Renal cortical epithelial cell (primary cell): ENCODE results near the gene DAPK1. TPM values are rescaled to one million over a fixed set of nuclear protein-coding genes. Genes with fewer than 3 reads are reported as not detected.

Experiments
- DNase-seq: peaks from one replicate; pipeline ENCODE4 v3.0.0-alpha.2; 2011; ENCODE audit warnings: low read depth
- total RNA-seq: library from RNA; depleted of rRNA; stranded (reverse); fragments of >200 nt; gene quantifications from 2 replicates; pipeline ENCODE4 v1.2.3, GENCODE V29; 2014

The DAPK1 gene
- total RNA-seq, 1 donor from 2014 or later, result 263 TPM

- DNase-seq, result no peak
These were observed 146.3 kb downstream of the DAPK1 start for GRCh38 chr9:87643778-87644570.

- peak; percentile 29 for DNase-seq
These were observed 147.0 kb downstream of the DAPK1 start for GRCh38 chr9:87644659-87645058.

GRCh38 chr9:87646546-87646945 is 148.9 kb downstream of the DAPK1 start:
- peak; percentile 16 for DNase-seq

GRCh38 chr9:87647114-87647513 is 149.4 kb downstream of the DAPK1 start:
- DNase-seq, result no peak

- no peak for DNase-seq
These were observed 150.9 kb downstream of the DAPK1 start for GRCh38 chr9:87648606-87649005.

GRCh38 chr9:87650611-87651295 is 153.1 kb downstream of the DAPK1 start:
- DNase-seq, result no peak

GRCh38 chr9:87651431-87651830 is 153.8 kb downstream of the DAPK1 start:
- no peak for DNase-seq

- no peak for DNase-seq
These were observed 156.3 kb downstream of the DAPK1 start for GRCh38 chr9:87653941-87654340.

- no peak for DNase-seq
These were observed 158.1 kb downstream of the DAPK1 start for GRCh38 chr9:87655731-87656130.

GRCh38 chr9:87656485-87656884 is 158.8 kb downstream of the DAPK1 start:
- DNase-seq, result no peak

- no peak for DNase-seq
These were observed 159.5 kb downstream of the DAPK1 start for GRCh38 chr9:87657190-87657589.

- no peak for DNase-seq
These were observed 160.2 kb downstream of the DAPK1 start for GRCh38 chr9:87657893-87658292.

- DNase-seq, result no peak
These were observed 160.8 kb downstream of the DAPK1 start for GRCh38 chr9:87658511-87658910.

GRCh38 chr9:87659534-87660419 is 162.1 kb downstream of the DAPK1 start:
- DNase-seq, result no peak

GRCh38 chr9:87661241-87661640 is 163.6 kb downstream of the DAPK1 start:
- no peak for DNase-seq

GRCh38 chr9:87662808-87663528 is 165.3 kb downstream of the DAPK1 start:
- DNase-seq, result peak; percentile 80

- DNase-seq, result no peak
These were observed 165.9 kb downstream of the DAPK1 start for GRCh38 chr9:87663556-87663955.

GRCh38 chr9:87664153-87665060 is 166.7 kb downstream of the DAPK1 start:
- DNase-seq, result no peak

- no peak for DNase-seq
These were observed 167.8 kb downstream of the DAPK1 start for GRCh38 chr9:87665505-87665904.

GRCh38 chr9:87667164-87667738 is 169.6 kb downstream of the DAPK1 start:
- DNase-seq, result peak; percentile 35
